ENCODE measurements around the gene HENMT1. TPM values are rescaled to one million over a fixed set of nuclear protein-coding genes. Genes with fewer than 3 reads are reported as not detected.
"Not testable (repeated sequence)": the region's sequence is repeated elsewhere in the genome, so short reads cannot be mapped to it uniquely, and the experiment has no call there.

The HENMT1 gene
- polyA plus RNA-seq, 4 donors: 8.9 to 10.8 (median 9.6) TPM

DNA sequence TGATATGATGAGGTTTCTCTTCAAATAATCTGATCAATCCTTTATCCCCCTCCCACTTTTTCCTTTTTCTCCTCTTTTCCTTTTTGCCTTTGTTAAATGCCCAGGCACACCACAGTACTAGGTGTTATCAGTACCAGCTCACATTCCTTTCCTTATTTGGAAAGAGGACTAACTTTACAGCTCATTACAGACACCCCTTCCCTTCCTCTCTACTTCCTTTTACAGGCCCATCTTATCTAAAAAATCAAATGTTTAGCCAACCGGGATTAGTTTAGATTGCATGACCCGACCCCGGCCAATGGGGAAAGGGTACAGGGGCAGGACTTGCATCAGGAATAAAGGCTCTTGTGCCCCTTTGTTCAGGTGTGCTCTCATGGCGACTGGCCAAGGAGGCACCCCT, 20.8 kb upstream of the HENMT1 start:
- DNase-seq; H3K9me3 ChIP-seq (ENCODE audit: control insufficient read depth in 2 of 2, insufficient read depth in 1 of 2, low read depth in 1 of 2, low read length in 1 of 2); H3K4me1 ChIP-seq (ENCODE audit: control insufficient read depth in 3 of 3, insufficient read depth in 2 of 3, low read depth in 1 of 3, low read length in 2 of 3); FAIRE-seq; H3K4me3 ChIP-seq (ENCODE audit: low read depth in 1 of 3, low read length in 3 of 3); H3K27me3 ChIP-seq (ENCODE audit: control insufficient read depth in 3 of 3, insufficient read depth in 3 of 3, low read length in 3 of 3); H3K27ac ChIP-seq (ENCODE audit: low read depth in 1 of 3, low read length in 2 of 3); H3K36me3 ChIP-seq (ENCODE audit: control insufficient read depth in 3 of 3, insufficient read depth in 2 of 3, low read depth in 1 of 3, low read length in 3 of 3): not testable (repeated sequence)
- 32 to 63% (median 52%) methylated on average over 4 of the region's 4 CpGs for WGBS, 3 donors

DNA sequence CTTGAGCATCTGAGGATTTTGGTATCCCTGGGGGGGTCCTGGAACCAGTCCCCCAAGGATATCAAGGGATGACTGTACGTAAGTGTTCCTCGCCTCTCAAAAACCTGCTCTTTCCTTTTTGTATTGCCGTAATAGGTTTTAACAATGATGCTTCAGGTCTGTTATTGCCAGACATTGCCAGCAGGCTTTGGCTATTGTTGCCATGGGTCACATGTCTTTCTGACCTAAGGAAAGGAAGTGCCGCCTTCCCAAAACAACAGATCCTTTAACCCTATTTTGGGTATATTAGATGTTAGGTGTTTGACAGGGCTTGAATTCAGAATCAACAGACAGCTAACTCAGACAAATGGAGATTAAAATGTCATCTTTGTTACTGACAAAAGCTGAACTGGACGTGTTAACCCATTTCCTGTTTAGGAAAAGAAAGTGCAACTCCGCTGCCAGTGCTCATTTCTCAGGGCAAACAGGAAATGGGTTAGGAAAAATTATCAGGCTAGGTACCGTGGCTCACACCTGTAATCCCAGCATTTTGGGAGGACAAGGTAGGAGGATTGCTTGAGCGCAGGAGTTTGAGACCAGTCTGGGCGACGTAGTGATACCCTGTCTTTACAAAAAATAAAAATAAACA, 18.8 kb upstream of the HENMT1 start:
- FAIRE-seq: no peak
- Histone ChIP-seq H3K27me3 (ENCODE audit: control insufficient read depth in 3 of 3, insufficient read depth in 3 of 3, low read length in 3 of 3) (no peaks in the 10 kb centered on the region), H3K36me3 (ENCODE audit: control insufficient read depth in 3 of 3, insufficient read depth in 2 of 3, low read depth in 1 of 3, low read length in 3 of 3) (no peaks in the 10 kb centered on the region), H3K4me1 (ENCODE audit: control insufficient read depth in 3 of 3, insufficient read depth in 2 of 3, low read depth in 1 of 3, low read length in 2 of 3) (no peaks in the 10 kb centered on the region), H3K27ac (ENCODE audit: low read depth in 1 of 3, low read length in 2 of 3) (no peak overlapping the region), H3K9me3 (ENCODE audit: control insufficient read depth in 2 of 2, insufficient read depth in 1 of 2, low read depth in 1 of 2, low read length in 1 of 2) (no peaks in the 10 kb centered on the region), H3K4me3 (ENCODE audit: low read depth in 1 of 3, low read length in 3 of 3) (no peak overlapping the region)
- DNase-seq: no peak
- WGBS, 3 donors: 68 to 84% (median 75%) methylated on average over 10 of the region's 10 CpGs

DNA sequence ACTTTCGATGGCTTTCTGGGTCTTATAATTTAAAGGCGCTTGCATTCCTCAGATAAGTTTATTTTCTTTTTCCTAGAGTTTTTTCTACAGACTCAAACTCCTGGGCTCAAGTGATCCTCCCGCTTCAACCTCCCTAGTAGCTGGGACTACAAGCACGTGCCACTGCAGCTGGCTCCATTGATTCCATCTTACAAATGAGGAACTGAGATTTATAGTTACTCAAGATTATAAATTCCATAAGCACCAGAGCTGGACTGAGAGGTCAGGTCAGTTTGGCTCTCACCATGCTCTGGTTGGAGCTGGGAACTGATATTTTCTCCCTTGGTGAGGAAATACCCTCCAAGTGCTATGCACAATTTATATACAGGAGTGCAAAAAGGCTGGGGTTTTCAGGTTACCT, 17.8 kb upstream of the HENMT1 start:
- H3K27me3 ChIP-seq (ENCODE audit: control insufficient read depth in 3 of 3, insufficient read depth in 3 of 3, low read length in 3 of 3): no peaks in the 10 kb centered on the region
- H3K9me3 ChIP-seq (ENCODE audit: control insufficient read depth in 2 of 2, insufficient read depth in 1 of 2, low read depth in 1 of 2, low read length in 1 of 2): no peaks in the 10 kb centered on the region
- no peak overlapping the region for H3K4me3 ChIP-seq (ENCODE audit: low read depth in 1 of 3, low read length in 3 of 3)
- no peaks in the 10 kb centered on the region for H3K4me1 ChIP-seq (ENCODE audit: control insufficient read depth in 3 of 3, insufficient read depth in 2 of 3, low read depth in 1 of 3, low read length in 2 of 3)
- no peak overlapping the region for H3K27ac ChIP-seq (ENCODE audit: low read depth in 1 of 3, low read length in 2 of 3)
- FAIRE-seq (no peak), DNase-seq (no peak)
- H3K36me3 ChIP-seq (ENCODE audit: control insufficient read depth in 3 of 3, insufficient read depth in 2 of 3, low read depth in 1 of 3, low read length in 3 of 3): no peaks in the 10 kb centered on the region
- 68 to 78% (median 76%) methylated on average over 4 of the region's 4 CpGs for WGBS, 3 donors

DNA sequence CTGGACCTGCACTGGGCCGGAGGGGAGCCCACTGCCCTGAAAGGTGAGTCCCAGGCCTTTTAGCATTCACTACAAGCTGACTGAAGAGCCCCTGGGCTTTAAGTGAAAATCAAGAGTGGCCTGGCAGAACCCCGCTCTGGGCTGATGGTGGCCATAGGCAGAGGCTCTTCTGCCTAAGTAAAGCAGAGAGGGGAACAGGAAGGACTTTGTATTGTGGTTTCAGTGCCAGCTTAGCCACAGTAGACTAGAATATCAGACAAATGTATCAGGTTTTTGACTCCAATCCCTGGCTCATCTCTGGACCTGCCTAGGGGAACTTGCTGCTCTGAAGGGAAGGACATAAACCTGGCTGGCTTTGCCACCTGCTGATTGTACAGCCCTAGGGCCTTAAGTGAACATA, 10.2 kb upstream of the HENMT1 start:
- no peaks in the 10 kb centered on the region for H3K4me1 ChIP-seq (ENCODE audit: control insufficient read depth in 3 of 3, insufficient read depth in 2 of 3, low read depth in 1 of 3, low read length in 2 of 3)
- FAIRE-seq: no peak
- no peaks in the 10 kb centered on the region for H3K9me3 ChIP-seq (ENCODE audit: control insufficient read depth in 2 of 2, insufficient read depth in 1 of 2, low read depth in 1 of 2, low read length in 1 of 2)
- no peak overlapping the region for H3K27ac ChIP-seq (ENCODE audit: low read depth in 1 of 3, low read length in 2 of 3)
- H3K4me3 ChIP-seq (ENCODE audit: low read depth in 1 of 3, low read length in 3 of 3): no peak overlapping the region
- no peak for DNase-seq
- 96 to 100% (median 97%) methylated on average over 2 of the region's 2 CpGs for WGBS, 3 donors
- no peaks in the 10 kb centered on the region for H3K27me3 ChIP-seq (ENCODE audit: control insufficient read depth in 3 of 3, insufficient read depth in 3 of 3, low read length in 3 of 3)
- H3K36me3 ChIP-seq (ENCODE audit: control insufficient read depth in 3 of 3, insufficient read depth in 2 of 3, low read depth in 1 of 3, low read length in 3 of 3): no peaks in the 10 kb centered on the region

DNA sequence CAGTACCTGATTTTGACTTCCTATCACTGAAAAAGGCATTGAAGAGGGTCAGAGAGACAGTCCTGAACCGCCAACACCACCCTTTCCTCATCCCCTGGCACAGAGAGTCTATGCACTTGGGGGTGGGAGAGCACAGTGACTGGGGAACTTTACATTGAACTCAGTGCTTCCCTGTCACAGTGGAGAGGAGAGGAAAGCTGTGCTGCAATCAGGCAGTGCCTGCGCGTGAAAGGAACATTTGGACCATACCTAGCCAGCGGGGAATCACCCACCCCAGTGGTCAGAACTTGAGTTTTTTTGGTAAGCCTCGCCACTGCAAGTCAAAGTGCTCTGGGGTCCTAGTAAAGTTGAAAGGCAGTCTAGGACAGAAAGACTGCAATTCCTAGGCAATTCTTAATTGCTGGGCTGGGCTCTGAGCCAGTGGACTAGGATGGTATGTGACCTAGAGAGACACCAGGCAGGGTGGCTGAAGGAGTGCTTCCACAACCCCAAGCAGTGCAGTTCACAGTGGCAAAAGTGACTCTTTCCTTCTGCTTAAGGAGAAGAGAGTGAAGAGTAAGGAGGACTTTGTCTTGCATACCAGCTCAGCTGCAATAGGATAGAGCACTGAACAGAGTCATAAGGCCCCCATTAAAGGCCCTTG, 9.4 kb upstream of the HENMT1 start:
- FAIRE-seq (no peak), DNase-seq (no peak)
- Histone ChIP-seq H3K9me3 (ENCODE audit: control insufficient read depth in 2 of 2, insufficient read depth in 1 of 2, low read depth in 1 of 2, low read length in 1 of 2) (no peaks in the 10 kb centered on the region), H3K27me3 (ENCODE audit: control insufficient read depth in 3 of 3, insufficient read depth in 3 of 3, low read length in 3 of 3) (no peaks in the 10 kb centered on the region), H3K36me3 (ENCODE audit: control insufficient read depth in 3 of 3, insufficient read depth in 2 of 3, low read depth in 1 of 3, low read length in 3 of 3) (no peaks in the 10 kb centered on the region), H3K27ac (ENCODE audit: low read depth in 1 of 3, low read length in 2 of 3) (no peak overlapping the region), H3K4me1 (ENCODE audit: control insufficient read depth in 3 of 3, insufficient read depth in 2 of 3, low read depth in 1 of 3, low read length in 2 of 3) (no peaks in the 10 kb centered on the region), H3K4me3 (ENCODE audit: low read depth in 1 of 3, low read length in 3 of 3) (no peak overlapping the region)
- 92 to 93% (median 93%) methylated on average over 5 of the region's 5 CpGs for WGBS, 3 donors

DNA sequence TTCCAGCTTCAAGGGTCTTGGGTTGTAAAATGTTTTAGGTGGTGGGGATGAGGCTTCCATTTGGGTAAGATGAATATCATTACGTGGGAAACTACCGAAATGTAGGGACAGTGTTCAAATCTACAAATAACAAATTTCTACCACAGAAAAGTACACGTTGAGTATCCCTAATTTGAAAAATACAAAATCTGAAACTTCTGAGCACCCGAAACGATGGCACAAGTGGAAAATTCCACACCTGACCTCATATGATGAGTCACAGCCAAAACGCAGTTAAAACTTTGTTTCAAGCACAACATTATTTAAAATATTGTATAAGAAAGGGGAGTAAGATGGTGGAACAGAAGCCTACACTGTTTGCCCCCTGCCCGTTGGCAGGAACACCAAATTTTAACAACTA, 8.8 kb upstream of the HENMT1 start:
- H3K27ac ChIP-seq (ENCODE audit: low read depth in 1 of 3, low read length in 2 of 3): no peak overlapping the region
- no peak overlapping the region for H3K4me3 ChIP-seq (ENCODE audit: low read depth in 1 of 3, low read length in 3 of 3)
- H3K9me3 ChIP-seq (ENCODE audit: control insufficient read depth in 2 of 2, insufficient read depth in 1 of 2, low read depth in 1 of 2, low read length in 1 of 2): no peaks in the 10 kb centered on the region
- FAIRE-seq (no peak), DNase-seq (no peak)
- no peaks in the 10 kb centered on the region for H3K27me3 ChIP-seq (ENCODE audit: control insufficient read depth in 3 of 3, insufficient read depth in 3 of 3, low read length in 3 of 3)
- no peaks in the 10 kb centered on the region for H3K36me3 ChIP-seq (ENCODE audit: control insufficient read depth in 3 of 3, insufficient read depth in 2 of 3, low read depth in 1 of 3, low read length in 3 of 3)
- 76 to 77% (median 77%) methylated on average over 7 of the region's 7 CpGs for WGBS, 3 donors
- H3K4me1 ChIP-seq (ENCODE audit: control insufficient read depth in 3 of 3, insufficient read depth in 2 of 3, low read depth in 1 of 3, low read length in 2 of 3): no peaks in the 10 kb centered on the region

DNA sequence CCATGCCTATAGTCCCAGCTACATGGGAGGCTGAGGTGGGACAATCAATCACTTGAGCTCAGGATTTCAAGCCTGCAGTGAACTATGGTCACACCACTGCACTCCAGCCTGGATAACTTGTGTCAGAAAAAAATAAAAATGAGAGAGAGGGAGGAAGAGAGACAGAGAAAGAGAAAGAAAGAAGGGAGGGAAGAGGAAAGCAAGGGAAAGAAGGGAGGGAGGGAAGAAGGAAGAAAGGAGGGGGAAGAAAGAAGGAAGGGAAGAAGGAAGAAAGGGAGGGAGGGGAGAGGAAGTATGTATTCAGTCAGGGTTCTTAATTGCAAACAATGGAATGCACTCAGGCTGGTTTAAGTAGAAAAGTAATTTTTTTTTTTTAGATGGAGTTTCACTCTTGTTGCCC, 7.9 kb upstream of the HENMT1 start:
- DNase-seq: no peak
- Histone ChIP-seq H3K27me3 (ENCODE audit: control insufficient read depth in 3 of 3, insufficient read depth in 3 of 3, low read length in 3 of 3) (no peaks in the 10 kb centered on the region), H3K36me3 (ENCODE audit: control insufficient read depth in 3 of 3, insufficient read depth in 2 of 3, low read depth in 1 of 3, low read length in 3 of 3) (no peaks in the 10 kb centered on the region), H3K4me1 (ENCODE audit: control insufficient read depth in 3 of 3, insufficient read depth in 2 of 3, low read depth in 1 of 3, low read length in 2 of 3) (no peaks in the 10 kb centered on the region), H3K27ac (ENCODE audit: low read depth in 1 of 3, low read length in 2 of 3) (no peak overlapping the region), H3K4me3 (ENCODE audit: low read depth in 1 of 3, low read length in 3 of 3) (no peak overlapping the region), H3K9me3 (ENCODE audit: control insufficient read depth in 2 of 2, insufficient read depth in 1 of 2, low read depth in 1 of 2, low read length in 1 of 2) (no peaks in the 10 kb centered on the region)
- FAIRE-seq: no peak

DNA sequence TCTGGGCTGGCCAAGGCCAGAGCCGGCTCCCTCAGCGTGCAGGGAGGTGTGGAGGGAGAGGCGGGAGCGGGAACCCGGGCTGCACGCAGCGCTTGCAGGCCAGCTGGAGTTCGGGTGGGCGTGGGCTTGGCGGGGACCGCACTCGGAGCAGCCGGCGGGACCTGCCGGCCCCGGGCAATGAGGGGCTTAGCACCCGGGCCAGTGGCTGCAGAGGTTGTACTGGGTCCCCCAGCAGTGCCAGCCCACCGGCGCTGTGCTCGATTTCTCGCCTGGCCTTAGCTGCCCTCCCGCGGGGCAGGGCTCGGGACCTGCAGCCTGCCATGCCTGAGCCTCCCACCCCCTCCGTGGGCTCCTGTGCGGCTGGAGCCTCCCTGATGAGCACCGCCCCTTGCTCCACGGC, 6.5 kb upstream of the HENMT1 start:
- DNase-seq; FAIRE-seq; H3K4me3 ChIP-seq (ENCODE audit: low read depth in 1 of 3, low read length in 3 of 3); H3K9me3 ChIP-seq (ENCODE audit: control insufficient read depth in 2 of 2, insufficient read depth in 1 of 2, low read depth in 1 of 2, low read length in 1 of 2); H3K27me3 ChIP-seq (ENCODE audit: control insufficient read depth in 3 of 3, insufficient read depth in 3 of 3, low read length in 3 of 3); H3K4me1 ChIP-seq (ENCODE audit: control insufficient read depth in 3 of 3, insufficient read depth in 2 of 3, low read depth in 1 of 3, low read length in 2 of 3); H3K36me3 ChIP-seq (ENCODE audit: control insufficient read depth in 3 of 3, insufficient read depth in 2 of 3, low read depth in 1 of 3, low read length in 3 of 3); H3K27ac ChIP-seq (ENCODE audit: low read depth in 1 of 3, low read length in 2 of 3): not testable (repeated sequence)
- WGBS, 3 donors: 98 to 100% (median 98%) methylated on average over 4 to 28 of the region's 28 CpGs

DNA sequence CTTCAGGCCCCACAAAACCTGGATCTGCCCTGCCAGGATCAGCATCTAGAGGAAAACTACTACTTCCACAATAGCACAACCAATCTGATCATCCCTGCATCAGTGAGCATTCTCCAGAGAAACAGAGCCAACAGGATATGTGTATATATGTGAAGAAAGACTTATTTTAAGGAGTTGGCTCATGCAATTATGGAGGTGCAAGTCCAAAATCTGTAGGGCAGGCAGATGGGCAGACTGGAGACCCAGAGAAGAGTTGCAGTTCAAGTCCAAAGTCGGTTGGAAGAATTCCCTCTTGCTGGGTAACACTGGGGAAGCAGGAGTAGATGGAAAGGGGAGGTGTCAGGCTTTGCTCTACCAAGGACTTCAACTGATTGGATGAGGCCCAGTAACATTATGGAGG, 4.9 kb upstream of the HENMT1 start:
- WGBS, 3 donors: 66 to 81% (median 74%) methylated on average over 1 of the region's 1 CpG
- Histone ChIP-seq H3K36me3 (ENCODE audit: control insufficient read depth in 3 of 3, insufficient read depth in 2 of 3, low read depth in 1 of 3, low read length in 3 of 3) (no peaks in the 10 kb centered on the region), H3K4me3 (ENCODE audit: low read depth in 1 of 3, low read length in 3 of 3) (no peak overlapping the region), H3K27me3 (ENCODE audit: control insufficient read depth in 3 of 3, insufficient read depth in 3 of 3, low read length in 3 of 3) (no peaks in the 10 kb centered on the region), H3K27ac (ENCODE audit: low read depth in 1 of 3, low read length in 2 of 3) (no peak overlapping the region), H3K4me1 (ENCODE audit: control insufficient read depth in 3 of 3, insufficient read depth in 2 of 3, low read depth in 1 of 3, low read length in 2 of 3) (peaks cover 0 to 6% (median 5%) of the 10 kb centered on the region in 3 donors), H3K9me3 (ENCODE audit: control insufficient read depth in 2 of 2, insufficient read depth in 1 of 2, low read depth in 1 of 2, low read length in 1 of 2) (no peaks in the 10 kb centered on the region)
- FAIRE-seq (no peak), DNase-seq (no peak)
